A673 (cell line): ENCODE data around the gene SF3B3. TPM values are rescaled to one million over a fixed set of nuclear protein-coding genes. Genes with fewer than 3 reads are reported as not detected.

Experiments
- BruUV-seq: library from RNA; stranded (reverse); fragments of 400-500 nt; replicated peaks from 2 replicates; lab custom pipeline; 2021; lab: Mats Ljungman, UMichigan
- CTCF ChIA-PET: fragments of 300-600 bp; sonication (Branson Sonifier 250); formaldehyde crosslinking; loops from one replicate; lab custom pipeline; 2022; ENCODE audit warnings: antibody characterized with exemption; lab: Charles Lee
- POLR2A ChIA-PET: fragments of 300-600 bp; sonication (Branson Sonifier 250); formaldehyde crosslinking; loops from one replicate; lab custom pipeline; 2022; ENCODE audit warnings: antibody characterized with exemption; ENCODE audit not compliant: low non-redundant PET; lab: Charles Lee
- DNase-seq: peaks from one replicate; pipeline ENCODE4 v3.0.0-alpha.2; 2015; ENCODE audit warnings: low spot score
- H3K27ac ChIP-seq: fragments of 200-600 bp; sonication (generic); 2 replicates; pipeline ENCODE4 v1.5.1; 2016; ENCODE audit warnings: mixed run types, low read depth, mild to moderate bottlenecking, mixed read lengths, antibody characterized with exemption, low read length; ENCODE audit not compliant: poor library complexity, severe bottlenecking
- H3K27me3 ChIP-seq: fragments of 200-600 bp; sonication (generic); replicated peaks from 2 replicates; pipeline ENCODE4 v1.6.1; 2017; ENCODE audit warnings: mixed run types, low read depth, mild to moderate bottlenecking, mixed read lengths, antibody characterized with exemption, low read length; ENCODE audit not compliant: insufficient read depth, poor library complexity
- H3K36me3 ChIP-seq: fragments of 200-600 bp; sonication (generic); 2 replicates; pipeline ENCODE4 v1.6.1; 2016; ENCODE audit warnings: mixed run types, mild to moderate bottlenecking, mixed read lengths, antibody characterized with exemption, low read length; ENCODE audit not compliant: insufficient read depth, poor library complexity, severe bottlenecking
- H3K4me1 ChIP-seq: fragments of 200-600 bp; sonication (generic); 2 replicates; pipeline ENCODE4 v1.6.1; 2017; ENCODE audit warnings: mixed run types, mild to moderate bottlenecking, mixed read lengths, antibody characterized with exemption, low read length; ENCODE audit not compliant: insufficient read depth, poor library complexity, severe bottlenecking
- H3K4me3 ChIP-seq: fragments of 200-600 bp; sonication (generic); 2 replicates; pipeline ENCODE4 v1.5.1; 2016; ENCODE audit warnings: low read depth, mixed run types, mild to moderate bottlenecking, mixed read lengths, low read length; ENCODE audit not compliant: poor library complexity, severe bottlenecking
- H3K9me3 ChIP-seq: fragments of 200-600 bp; sonication (generic); 2 replicates; pipeline ENCODE4 v1.6.1; 2016; ENCODE audit warnings: mixed run types, low read depth, mild to moderate bottlenecking, mixed read lengths, antibody characterized with exemption, low read length; ENCODE audit not compliant: poor library complexity, severe bottlenecking
- CTCF ChIP-seq: fragments of 300-800, 200-600 bp; sonication (generic); conservative IDR thresholded peaks from 2 replicates; pipeline ENCODE4 v1.5.1; 2017; ENCODE audit warnings: low read depth, mild to moderate bottlenecking, antibody characterized with exemption, low read length, moderate library complexity, mixed read lengths
- EZH2 ChIP-seq: fragments of 200-600 bp; sonication (generic); IDR thresholded peaks from 2 replicates; pipeline ENCODE4 v1.6.1; 2017; ENCODE audit warnings: borderline replicate concordance, low read depth, mild to moderate bottlenecking, mixed read lengths, antibody characterized with exemption, low read length; ENCODE audit not compliant: poor library complexity, severe bottlenecking
- intact Hi-C: fragments of 100-400 bp; cut with micrococcal nuclease; formaldehyde crosslinking; loops from one replicate; pipeline ENCODE4 v1.10.0; 2022; ENCODE audit not compliant: unreplicated experiment
- total RNA-seq: library from RNA; stranded (reverse); gene quantifications from 2 replicates; pipeline ENCODE4 v1.2.3, GENCODE V29; 2021

The SF3B3 gene
- total RNA-seq, 1 experiment from 2014 or later: 571 TPM

DNA sequence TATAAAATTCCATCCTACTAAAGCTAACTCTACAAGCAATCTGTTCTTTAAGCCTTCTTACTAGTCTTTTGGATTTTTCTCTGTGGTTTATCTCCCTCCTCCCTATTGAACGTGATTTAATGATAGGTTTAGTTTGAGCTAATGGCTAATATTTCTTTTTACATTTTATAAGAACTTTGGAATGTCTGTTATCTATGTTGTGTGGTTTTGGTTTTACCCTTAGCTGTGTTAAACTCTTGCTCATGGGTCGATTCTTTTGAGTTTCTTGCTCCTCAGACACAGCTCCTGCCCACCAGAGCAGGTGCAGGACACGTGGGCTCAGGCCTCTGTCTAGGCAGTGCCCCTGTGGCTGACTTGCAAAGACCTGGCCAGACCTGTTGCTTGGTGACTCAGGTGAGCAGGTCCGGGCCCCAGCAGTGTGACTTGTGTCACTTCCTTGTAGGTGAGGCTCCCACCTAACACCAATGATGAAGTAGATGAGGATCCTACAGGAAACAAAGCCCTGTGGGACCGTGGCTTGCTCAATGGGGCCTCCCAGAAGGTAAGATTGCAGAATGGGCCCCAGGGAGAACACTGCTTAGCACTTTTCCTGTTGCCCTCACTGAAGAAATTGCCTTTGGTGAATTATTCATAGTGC, 45.1 kb downstream of the SF3B3 start:
- POLR2A ChIA-PET: no interaction called here
- peaks cover 99% of the 10 kb centered on the region for H3K36me3 ChIP-seq
- DNase-seq: no peak
- H3K4me1 ChIP-seq: peaks cover 8% of the 10 kb centered on the region
- intact Hi-C loops: no loop called here
- H3K27ac ChIP-seq: no peak overlapping the region
- H3K9me3 ChIP-seq: no peaks in the 10 kb centered on the region
- no TSS peak for BruUV-seq
- CTCF ChIA-PET: no interaction called here
- no peak overlapping the region for H3K4me3 ChIP-seq
- TF ChIP-seq EZH2 (no peak), CTCF (no peak)
- no peaks in the 10 kb centered on the region for H3K27me3 ChIP-seq

- no peak for DNase-seq
- no peak overlapping the region for H3K27ac ChIP-seq
- no TSS peak for BruUV-seq
- intact Hi-C loops: loop anchor here (5.0 kb wide), 1 partner anchor 32 kb away; no protein-coding TSS in a partner anchor
- CTCF ChIA-PET: no interaction called here
- TF ChIP-seq EZH2 (no peak), CTCF (no peak)
- POLR2A ChIA-PET: no interaction called here
- no peaks in the 10 kb centered on the region for H3K9me3 ChIP-seq
- H3K4me1 ChIP-seq: peaks cover 8% of the 10 kb centered on the region
- H3K36me3 ChIP-seq: peaks cover 99% of the 10 kb centered on the region
- no peaks in the 10 kb centered on the region for H3K27me3 ChIP-seq
- no peak overlapping the region for H3K4me3 ChIP-seq
Measured at GRCh38 chr16:70569752-70570151, 46.1 kb downstream of the SF3B3 start.

- no peak for DNase-seq
- no peak overlapping the region for H3K4me3 ChIP-seq
- POLR2A ChIA-PET: no interaction called here
- CTCF ChIA-PET: no interaction called here
- no peaks in the 10 kb centered on the region for H3K9me3 ChIP-seq
- intact Hi-C loops: loop anchor here (5.0 kb wide), 1 partner anchor 34 kb away; no protein-coding TSS in a partner anchor
- peaks cover 15% of the 10 kb centered on the region for H3K4me1 ChIP-seq
- BruUV-seq: no TSS peak
- peaks cover 97% of the 10 kb centered on the region for H3K36me3 ChIP-seq
- no peak for TF ChIP-seq CTCF
- no peak for TF ChIP-seq EZH2
- H3K27me3 ChIP-seq: no peaks in the 10 kb centered on the region
- no peak overlapping the region for H3K27ac ChIP-seq
Measured at GRCh38 chr16:70570967-70571570, 47.5 kb downstream of the SF3B3 start.
